K562 (cell line): ENCODE data around the gene CCNY. TPM values are rescaled to one million over a fixed set of nuclear protein-coding genes. Genes with fewer than 3 reads are reported as not detected.
A peak's percentile ranks its signal among the peaks of the same experiment; 100 is the strongest.

Source experiments
- ATAC-seq: fragments of 200-7000 bp; cut with Tn5 transposase; 3 replicates; pipeline ENCODE4 v1.9.1; 2020; ENCODE audit warnings: moderate library complexity
- BruUV-seq: library from RNA; stranded (reverse); fragments of 400-500 nt; replicated peaks from 2 replicates; lab custom pipeline; 2021; lab: Mats Ljungman, UMichigan
- CTCF ChIA-PET: fragments of 300-600 bp; formaldehyde crosslinking; extraction: SDS; loops from one replicate; lab custom pipeline; 2021; ENCODE audit warnings: low intra/inter-chr PET ratio; lab: Yijun Ruan, JAX
- POLR2A ChIA-PET: fragments of 300-600, 350-650 bp; sonication (Branson Sonifier 250); formaldehyde crosslinking; extraction: SDS; loops from one replicate; lab custom pipeline; 2021; ENCODE audit warnings: antibody characterized with exemption, inconsistent platforms; lab: Yijun Ruan, JAX
- DNase-seq, 4 experiments: peaks; one replicate each; pipeline versions ENCODE4 v3.0.0 to v3.0.0-alpha.2; 2011 to 2018; ENCODE audit warnings: low spot score in 3 of 4, mixed read lengths in 3 of 4; ENCODE audit errors: extremely low read depth in 1 of 4
- FAIRE-seq: peaks from 2 replicates; lab custom pipeline; 2011; peaks lifted over from hg19 to GRCh38; lab: Jason Lieb, UNC
- H2AFZ ChIP-seq: 2 replicates; pipeline ENCODE4 v1.6.0; 2011; ENCODE audit warnings: low read depth, low read length, control low read depth, inconsistent platforms
- H3K27ac ChIP-seq: fragments of 200-600 bp; 3 replicates; pipeline ENCODE4 v1.8.0; 2011; ENCODE audit warnings: low read depth, mild to moderate bottlenecking, control low read depth, inconsistent platforms, low read length, moderate library complexity, mixed read lengths; ENCODE audit errors: extremely low read depth
- H3K27me3 ChIP-seq, 2 experiments: fragments of 300-600 bp in 1 of 2; 2 replicates in 1 of 2; 3 replicates in 1 of 2; pipeline versions ENCODE4 v1.6.0 to v1.8.0; 2011; ENCODE audit warnings: inconsistent platforms in 2 of 2, low read length in 2 of 2, mild to moderate bottlenecking in 1 of 2, mixed read lengths in 1 of 2, moderate library complexity in 1 of 2; ENCODE audit not compliant: control insufficient read depth in 2 of 2, insufficient read depth in 2 of 2
- H3K36me3 ChIP-seq: fragments of 300-600 bp; 3 replicates; pipeline ENCODE4 v1.8.0; 2011; ENCODE audit warnings: mild to moderate bottlenecking, low read length, inconsistent platforms; ENCODE audit not compliant: control insufficient read depth, insufficient read depth
- H3K4me1 ChIP-seq, 2 experiments: fragments of 200-600 bp in 1 of 2; replicated peaks in 1 of 2; 2 replicates in 1 of 2; 3 replicates in 1 of 2; pipeline versions ENCODE4 v1.5.1 to v1.8.0; 2011; ENCODE audit warnings: inconsistent platforms in 2 of 2, low read length in 2 of 2, mild to moderate bottlenecking in 1 of 2, mixed read lengths in 1 of 2, moderate library complexity in 1 of 2; ENCODE audit not compliant: control insufficient read depth in 2 of 2, insufficient read depth in 2 of 2
- H3K4me2 ChIP-seq: 2 replicates; pipeline ENCODE4 v1.6.1; 2011; ENCODE audit warnings: low read length, control low read depth, inconsistent platforms, mixed read lengths; ENCODE audit not compliant: insufficient read depth
- H3K4me3 ChIP-seq: fragments of 200-600 bp; sonication (generic), shearing (Covaris generic); 2 replicates; pipeline ENCODE4 v1.5.1; 2016; ENCODE audit warnings: control low read depth, inconsistent platforms
- H3K79me2 ChIP-seq: fragments of 200-600 bp; 3 replicates; pipeline ENCODE4 v1.8.0; 2011; ENCODE audit warnings: low read length, inconsistent platforms; ENCODE audit not compliant: control insufficient read depth, insufficient read depth
- H3K9ac ChIP-seq, 2 experiments: 2 replicates each; pipeline versions ENCODE4 v1.6.0 to v1.6.1; 2011; ENCODE audit warnings: low read depth in 2 of 2, low read length in 2 of 2, control low read depth in 1 of 2, inconsistent platforms in 1 of 2, mild to moderate bottlenecking in 1 of 2, mixed read lengths in 1 of 2; ENCODE audit not compliant: insufficient read depth in 1 of 2
- H3K9me1 ChIP-seq: one replicate; pipeline ENCODE4 v1.6.0; 2011; ENCODE audit warnings: inconsistent platforms, mild to moderate bottlenecking, low read length, moderate library complexity; ENCODE audit not compliant: control insufficient read depth, insufficient read depth
- H3K9me3 ChIP-seq: replicated peaks from 2 replicates; pipeline ENCODE4 v1.5.1; 2011; ENCODE audit warnings: low read depth, low read length, inconsistent platforms; ENCODE audit not compliant: control insufficient read depth, insufficient read depth
- H4K20me1 ChIP-seq: replicated peaks from 2 replicates; pipeline ENCODE4 v1.6.1; 2011; ENCODE audit warnings: low read length, inconsistent platforms, mixed read lengths; ENCODE audit not compliant: control insufficient read depth, insufficient read depth
- ARID1B ChIP-seq: fragments of 450-650 bp; IDR thresholded peaks from 2 replicates; pipeline ENCODE4 v1.6.1; 2016; ENCODE audit warnings: antibody characterized with exemption, mild to moderate bottlenecking, inconsistent platforms
- EGR1 ChIP-seq: fragments of 450-650 bp; conservative IDR thresholded peaks from 2 replicates; pipeline ENCODE4 v1.6.1; 2017; ENCODE audit warnings: mild to moderate bottlenecking
- GTF2E2 ChIP-seq: fragments of 200-800 bp; sonication (Bioruptor generic); IDR thresholded peaks from 2 replicates; pipeline ENCODE4 v1.6.1; 2016; ENCODE audit warnings: missing genetic modification characterization, missing compliant biosample characterization
- MEIS2 ChIP-seq: fragments of 450-650 bp; IDR thresholded peaks from 2 replicates; pipeline ENCODE4 v1.6.1; 2014; ENCODE audit warnings: mild to moderate bottlenecking; ENCODE audit not compliant: partially characterized antibody
- PYGO2 ChIP-seq: fragments of 450-650 bp; IDR thresholded peaks from 2 replicates; pipeline ENCODE4 v1.6.1; 2016; ENCODE audit warnings: mild to moderate bottlenecking, missing genetic modification characterization, moderate library complexity, missing compliant biosample characterization
- RCOR1 ChIP-seq, 2 experiments: IDR thresholded peaks; 2 replicates each; pipeline ENCODE4 v1.6.1; 2012; ENCODE audit warnings: low read depth in 2 of 2, low read length in 2 of 2, borderline replicate concordance in 1 of 2, improper control_type of control experiment in 1 of 2
- RFX7 ChIP-seq: fragments of 250-450 bp; sonication (Bioruptor Pico); IDR thresholded peaks from 2 replicates; pipeline ENCODE4 v1.5.1; 2021; ENCODE audit warnings: mild to moderate bottlenecking
- SMAD1 ChIP-seq: fragments of 150-350 bp; IDR thresholded peaks from 2 replicates; pipeline ENCODE4 v1.6.1; 2014; ENCODE audit warnings: low read length, low read depth; ENCODE audit not compliant: partially characterized antibody
- SMARCA4 ChIP-seq: fragments of 450-650 bp; IDR thresholded peaks from 2 replicates; pipeline ENCODE4 v1.6.1; 2016
- TCF3 ChIP-seq: sonication (generic); formaldehyde crosslinking; IDR thresholded peaks from 2 replicates; pipeline ENCODE4 v1.4.0; 2020; ENCODE audit warnings: mild to moderate bottlenecking, missing genetic modification reagents
- ZBTB40 ChIP-seq, 2 experiments: fragments of 450-650 bp in 1 of 2; sonication (generic) in 1 of 2; formaldehyde crosslinking in 1 of 2; IDR thresholded peaks; 2 replicates each; pipeline versions ENCODE4 v1.7.1 to v1.9.0; 2016 to 2022; ENCODE audit warnings: inconsistent platforms in 1 of 2, mild to moderate bottlenecking in 1 of 2, missing genetic modification reagents in 1 of 2
- ZNF12 ChIP-seq: sonication (generic); formaldehyde crosslinking; IDR thresholded peaks from 2 replicates; pipeline ENCODE4 v1.4.0; 2020; ENCODE audit warnings: mild to moderate bottlenecking, missing genetic modification reagents
- WGBS: fragments of 100-300 bp; shearing (Covaris generic); methylation state at CpG from one replicate; pipeline ENCODE4 v1.1.6; 2016; ENCODE audit warnings: low coverage, mixed read lengths; ENCODE audit not compliant: insufficient coverage; ENCODE audit errors: missing lambda C conversion rate; 5-methylcytosine and 5-hydroxymethylcytosine counted together
- in situ Hi-C: fragments of 300-500 bp; cut with MboI; formaldehyde crosslinking; loops from 4 replicates; pipeline ENCODE4 v1.15.0; 2018; ENCODE audit warnings: inconsistent platforms, mixed read lengths
- intact Hi-C: fragments of 100-400 bp; cut with micrococcal nuclease; formaldehyde crosslinking; loops from 2 replicates; pipeline ENCODE4 v1.14.2; 2022
- polyA plus RNA-seq, 8 experiments: library from polyadenylated mRNA; depleted of rRNA in 4 of 8; stranded (reverse) in 5 of 8; unstranded in 3 of 8; fragments of >200 nt; fragmentation: Nextera tagmentation in 2 of 8; fragmentation: Illumina TruSeq in 1 of 8; extraction: Ambion mirVana in 2 of 8; extraction: Trizol in 1 of 8; gene quantifications; 2 replicates each; pipeline versions ENCODE4 v1.2.1 to v1.2.3, GENCODE V29; 2011 to 2014; ENCODE audit warnings: inconsistent platforms in 1 of 8, missing spikeins in 1 of 8
- total RNA-seq, 7 experiments: library from RNA; depleted of rRNA in 6 of 7; stranded (reverse); fragments of >200 nt in 6 of 7; fragmentation: Illumina TruSeq in 2 of 7; extraction: Trizol in 2 of 7; gene quantifications; 2 replicates each; pipeline versions ENCODE4 v1.2.1 to v1.2.3, GENCODE V29; 2011 to 2021; ENCODE audit warnings: low replicate concordance in 1 of 7

The CCNY gene
- total and polyA plus RNA-seq, 9 of the 15 experiments (the other 6 are each of a cell fraction or from before 2014, with no cell fraction given) = 8.4 to 109 (median 38.6) TPM

- 36% methylated on average over 2 of the region's 2 CpGs for WGBS
- POLR2A ChIA-PET = no interaction called here
Measured at GRCh38 chr10:35516102-35516670, 179.9 kb downstream of the CCNY start.

More at GRCh38 chr10:35516102-35516670, 179.9 kb downstream of the CCNY start:
- ATAC-seq = no peak; the same call in none of the 3 replicates
- in situ Hi-C loops (no loop called here), intact Hi-C loops (no loop called here)
- peak; percentile 77 for FAIRE-seq
- peaks cover 43% of the 10 kb centered on the region for H3K79me2 ChIP-seq
- peak overlapping the region; percentile 30 for H3K4me2 ChIP-seq
- H4K20me1 ChIP-seq = peaks cover 14% of the 10 kb centered on the region; the same call in 1 of the 2 replicates
- H3K4me3 ChIP-seq = no peak overlapping the region
- no peaks in the 10 kb centered on the region for H3K9me1 ChIP-seq
- BruUV-seq = no TSS peak
- no peak overlapping the region for H3K9ac ChIP-seq
- CTCF ChIA-PET = no interaction called here
- DNase-seq = peak in 2 of 4 experiments; percentile 19 to 23
- TF ChIP-seq MEIS2 (no peak), ZBTB40 (IDR thresholded peaks at IDR 0.05) (peak; percentile 25; the same call in 1 of the 2 replicates), ZBTB40 (CRISPR knock-in tag; IDR thresholded peaks at IDR 0.05) (no peak), TCF3 (CRISPR knock-in tag) (0 out of 2 replicates have a peak, but pooled peaks have one; percentile 14), GTF2E2 (no peak), ZNF12 (CRISPR knock-in tag) (no peak), ARID1B (0 out of 2 replicates have a peak, but pooled peaks have one; percentile 29), SMARCA4 (0 out of 2 replicates have a peak, but pooled peaks have one; percentile 43), RFX7 (CRISPR knock-in tag) (no peak), SMAD1 (no peak), PYGO2 (tag) (no peak), EGR1 (peak; percentile 42; the same call in 1 of the 2 replicates), RCOR1 (IDR thresholded peaks at IDR 0.05; ENCODE audit: borderline replicate concordance in 1 of 2, low read depth in 2 of 2, low read length in 2 of 2) (peak in 1 of 2 experiments; percentile 14; a peak in 1 of 4 replicates)
- no peaks in the 10 kb centered on the region for H3K27me3 ChIP-seq
- H2AFZ ChIP-seq = no peak overlapping the region
- no peaks in the 10 kb centered on the region for H3K9me3 ChIP-seq
- peaks cover 4% of the 10 kb centered on the region; the same call in 2 of the 3 replicates for H3K36me3 ChIP-seq
- peaks cover 0 to 21% of the 10 kb centered on the region in 2 experiments; a peak in 2 of 5 replicates for H3K4me1 ChIP-seq
- H3K27ac ChIP-seq = peak overlapping the region; percentile 31; the same call in 1 of the 3 replicates
